Measurements from ENCODE around the gene DNAH11. TPM values are rescaled to one million over a fixed set of nuclear protein-coding genes. Genes with fewer than 3 reads are reported as not detected.

DNAH11 gene
- total RNA-seq, 1 donor from 2014 or later, result 0.02 TPM

DNA sequence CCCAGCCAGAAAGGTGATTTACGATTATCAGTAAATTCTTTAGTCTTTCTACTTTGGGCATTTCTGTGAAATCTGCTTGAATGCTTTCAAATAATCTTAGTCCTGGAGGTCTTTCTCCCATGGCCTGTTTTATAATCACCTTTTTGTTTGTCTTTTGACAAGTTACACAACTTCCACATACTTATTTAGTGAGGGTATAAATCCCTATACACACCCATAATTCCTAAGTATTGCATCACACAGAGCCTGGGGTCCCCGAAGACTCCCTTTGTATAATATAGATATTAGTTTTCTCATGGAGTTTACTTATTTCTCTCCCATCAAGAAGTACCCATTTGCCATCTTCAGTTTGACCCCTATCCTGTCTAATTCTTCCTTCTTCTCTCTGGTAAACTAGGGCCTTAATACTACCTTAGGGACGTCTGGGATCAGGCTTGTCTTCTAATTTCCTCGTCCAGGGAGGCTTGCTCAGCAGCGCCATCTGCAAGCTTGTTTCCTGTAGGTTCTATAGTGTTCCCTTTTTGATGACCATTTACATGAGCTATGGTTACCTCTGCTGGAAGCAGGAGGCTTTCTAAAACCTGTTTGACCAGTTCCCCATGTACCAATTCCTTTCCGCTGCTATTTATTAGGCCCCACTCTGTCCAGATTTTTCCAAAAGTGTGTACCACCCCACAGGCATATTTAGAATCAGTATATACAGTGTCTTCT, 8.1 kb downstream of the DNAH11 start:
- TF ChIP-seq, protein P1, sequence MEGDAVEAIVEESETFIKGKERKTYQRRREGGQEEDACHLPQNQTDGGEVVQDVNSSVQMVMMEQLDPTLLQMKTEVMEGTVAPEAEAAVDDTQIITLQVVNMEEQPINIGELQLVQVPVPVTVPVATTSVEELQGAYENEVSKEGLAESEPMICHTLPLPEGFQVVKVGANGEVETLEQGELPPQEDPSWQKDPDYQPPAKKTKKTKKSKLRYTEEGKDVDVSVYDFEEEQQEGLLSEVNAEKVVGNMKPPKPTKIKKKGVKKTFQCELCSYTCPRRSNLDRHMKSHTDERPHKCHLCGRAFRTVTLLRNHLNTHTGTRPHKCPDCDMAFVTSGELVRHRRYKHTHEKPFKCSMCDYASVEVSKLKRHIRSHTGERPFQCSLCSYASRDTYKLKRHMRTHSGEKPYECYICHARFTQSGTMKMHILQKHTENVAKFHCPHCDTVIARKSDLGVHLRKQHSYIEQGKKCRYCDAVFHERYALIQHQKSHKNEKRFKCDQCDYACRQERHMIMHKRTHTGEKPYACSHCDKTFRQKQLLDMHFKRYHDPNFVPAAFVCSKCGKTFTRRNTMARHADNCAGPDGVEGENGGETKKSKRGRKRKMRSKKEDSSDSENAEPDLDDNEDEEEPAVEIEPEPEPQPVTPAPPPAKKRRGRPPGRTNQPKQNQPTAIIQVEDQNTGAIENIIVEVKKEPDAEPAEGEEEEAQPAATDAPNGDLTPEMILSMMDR (IDR thresholded peaks at IDR 0.05), result no peak
- Mint-ChIP-seq H3K9me3 (ENCODE audit: low read depth) (no peaks in the 10 kb centered on the region), H3K27me3 (ENCODE audit: low read depth) (peaks cover 10% of the 10 kb centered on the region), H3K4me3 (ENCODE audit: unreplicated experiment) (no peak overlapping the region), H3K36me3 (ENCODE audit: low read depth) (no peaks in the 10 kb centered on the region), H3K4me1 (ENCODE audit: low read depth) (no peaks in the 10 kb centered on the region), H3K27ac (ENCODE audit: unreplicated experiment) (no peak overlapping the region)
- no peak for DNase-seq (ENCODE audit: low spot score)

DNA sequence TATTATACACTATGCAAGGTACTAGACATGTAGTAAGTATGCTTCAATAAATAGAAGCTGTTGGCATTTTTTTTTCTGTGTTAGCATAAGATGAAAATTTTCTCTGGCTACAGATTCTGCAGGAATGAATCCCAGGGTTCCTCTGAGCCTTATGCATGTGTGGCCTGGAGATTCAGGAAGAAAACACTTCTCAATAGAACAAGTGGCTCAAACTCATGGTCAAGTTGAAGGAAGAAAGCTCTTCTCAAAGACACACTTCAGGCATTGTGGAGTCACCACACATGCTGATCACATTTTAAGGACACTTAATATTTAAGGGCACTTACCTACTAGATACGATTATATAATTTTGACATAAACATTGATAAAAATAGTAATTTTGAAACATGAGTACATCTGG, 19.5 kb downstream of the DNAH11 start:
- Mint-ChIP-seq H3K9me3 (ENCODE audit: low read depth) (no peaks in the 10 kb centered on the region), H3K27ac (ENCODE audit: unreplicated experiment) (no peak overlapping the region), H3K4me3 (ENCODE audit: unreplicated experiment) (no peak overlapping the region), H3K36me3 (ENCODE audit: low read depth) (no peaks in the 10 kb centered on the region), H3K4me1 (ENCODE audit: low read depth) (no peaks in the 10 kb centered on the region), H3K27me3 (ENCODE audit: low read depth) (peaks cover 10% of the 10 kb centered on the region)
- no peak for DNase-seq (ENCODE audit: low spot score)
- TF ChIP-seq, protein P1 (IDR thresholded peaks at IDR 0.05), result no peak

DNA sequence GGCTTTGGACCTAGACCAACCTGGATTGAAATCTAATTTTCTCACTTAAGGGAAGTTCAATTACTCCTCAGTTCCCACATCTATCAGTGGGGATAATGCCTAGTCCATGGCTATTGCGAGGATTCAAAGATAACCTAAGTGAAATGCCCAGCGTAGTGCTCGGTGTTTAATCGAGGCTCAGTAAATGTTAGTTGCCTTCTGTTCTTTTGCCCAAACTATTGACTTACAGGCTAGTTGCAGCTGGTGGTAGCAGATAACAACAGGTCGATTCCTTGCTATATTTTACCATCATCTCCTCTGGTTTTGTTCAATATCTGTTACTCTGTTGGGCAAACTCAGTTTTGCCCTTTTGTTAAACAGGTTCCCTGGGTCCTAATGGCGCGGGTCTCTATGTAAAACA, 22.8 kb downstream of the DNAH11 start:
- no peak for DNase-seq (ENCODE audit: low spot score)
- TF ChIP-seq, protein P1 (IDR thresholded peaks at IDR 0.05), result no peak
- H3K27me3 Mint-ChIP-seq (ENCODE audit: low read depth), result peaks cover 14% of the 10 kb centered on the region
- no peaks in the 10 kb centered on the region for H3K36me3 Mint-ChIP-seq (ENCODE audit: low read depth)
- no peak overlapping the region for H3K27ac Mint-ChIP-seq (ENCODE audit: unreplicated experiment)
- H3K4me1 Mint-ChIP-seq (ENCODE audit: low read depth), result no peaks in the 10 kb centered on the region
- no peaks in the 10 kb centered on the region for H3K9me3 Mint-ChIP-seq (ENCODE audit: low read depth)
- no peak overlapping the region for H3K4me3 Mint-ChIP-seq (ENCODE audit: unreplicated experiment)

DNA sequence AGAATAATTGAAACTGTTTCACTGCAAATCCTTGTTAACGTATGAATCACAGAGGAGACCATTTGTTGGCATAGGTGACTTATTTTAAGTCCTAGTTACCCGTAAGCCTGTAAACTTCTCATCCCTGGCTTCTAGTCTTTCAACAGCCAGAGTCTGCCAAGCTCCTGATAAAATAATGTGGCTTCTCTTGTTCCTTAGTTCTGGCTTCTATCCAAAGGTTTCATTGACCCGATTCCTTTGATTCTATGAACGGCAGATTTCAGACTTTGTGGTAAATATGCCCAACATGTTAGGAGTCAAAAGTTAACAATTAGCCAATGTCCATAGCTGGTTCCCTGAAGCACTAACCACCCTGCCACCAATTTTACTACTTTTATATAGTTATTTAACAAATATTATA, 23.3 kb downstream of the DNAH11 start:
- DNase-seq (ENCODE audit: low spot score), result no peak
- H3K4me1 Mint-ChIP-seq (ENCODE audit: low read depth), result no peaks in the 10 kb centered on the region
- peaks cover 15% of the 10 kb centered on the region for H3K27me3 Mint-ChIP-seq (ENCODE audit: low read depth)
- H3K27ac Mint-ChIP-seq (ENCODE audit: unreplicated experiment), result no peak overlapping the region
- H3K4me3 Mint-ChIP-seq (ENCODE audit: unreplicated experiment), result no peak overlapping the region
- no peaks in the 10 kb centered on the region for H3K9me3 Mint-ChIP-seq (ENCODE audit: low read depth)
- H3K36me3 Mint-ChIP-seq (ENCODE audit: low read depth), result no peaks in the 10 kb centered on the region
- TF ChIP-seq, protein P1 (IDR thresholded peaks at IDR 0.05), result no peak

DNA sequence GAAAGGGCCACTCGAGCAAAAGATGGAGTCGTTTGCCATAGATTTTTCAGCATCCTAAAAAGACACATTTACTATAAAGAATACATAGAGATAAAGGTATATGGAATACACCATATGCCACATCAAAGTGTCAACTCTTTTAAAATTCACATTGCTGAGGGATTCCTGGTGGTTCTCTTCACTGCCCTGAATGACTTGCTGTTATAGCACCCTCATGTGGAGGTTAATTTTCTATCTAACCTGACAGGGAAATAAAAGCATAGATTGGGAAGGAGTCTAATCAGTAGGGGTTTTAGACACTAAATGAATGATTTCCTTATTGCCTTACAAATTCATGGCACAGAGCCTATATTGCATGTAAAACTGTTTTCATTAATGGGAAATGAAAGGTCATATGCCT, 25.9 kb downstream of the DNAH11 start:
- Mint-ChIP-seq H3K27me3 (ENCODE audit: low read depth) (peaks cover 27% of the 10 kb centered on the region), H3K4me1 (ENCODE audit: low read depth) (no peaks in the 10 kb centered on the region), H3K36me3 (ENCODE audit: low read depth) (no peaks in the 10 kb centered on the region), H3K27ac (ENCODE audit: unreplicated experiment) (no peak overlapping the region), H3K4me3 (ENCODE audit: unreplicated experiment) (no peak overlapping the region), H3K9me3 (ENCODE audit: low read depth) (no peaks in the 10 kb centered on the region)
- TF ChIP-seq, protein P1 (IDR thresholded peaks at IDR 0.05), result peak; percentile 60
- no peak for DNase-seq (ENCODE audit: low spot score)

Measured in chondrocyte (in vitro differentiated cells).